Type B pancreatic cell (in vitro differentiated cells): ENCODE data around the gene HERC5. TPM values are rescaled to one million over a fixed set of nuclear protein-coding genes. Genes with fewer than 3 reads are reported as not detected.
"Not testable (repeated sequence)": the region's sequence is repeated elsewhere in the genome, so short reads cannot be mapped to it uniquely, and the experiment has no call there.

Experiments
- DNase-seq: peaks from one replicate; pipeline ENCODE4 v3.0.0; 2021; ENCODE audit warnings: mixed read lengths; ENCODE audit not compliant: unreplicated experiment; ENCODE audit errors: extremely low spot score
- H3K27ac Mint-ChIP-seq: 2 replicates; pipeline ENCODE4 v1.8.0; 2021; ENCODE audit warnings: mild to moderate bottlenecking, mixed read lengths
- H3K27me3 Mint-ChIP-seq: 2 replicates; pipeline ENCODE4 v1.8.0; 2021; ENCODE audit warnings: mixed read lengths
- H3K36me3 Mint-ChIP-seq: 2 replicates; pipeline ENCODE4 v1.8.0; 2021; ENCODE audit warnings: mixed read lengths
- H3K4me1 Mint-ChIP-seq: one replicate; pipeline ENCODE4 v1.8.0; 2021; ENCODE audit warnings: mixed read lengths; ENCODE audit not compliant: unreplicated experiment
- H3K4me3 Mint-ChIP-seq: 2 replicates; pipeline ENCODE4 v1.8.0; 2021; ENCODE audit warnings: mild to moderate bottlenecking, mixed read lengths
- H3K9me3 Mint-ChIP-seq: 2 replicates; pipeline ENCODE4 v1.8.0; 2021; ENCODE audit warnings: mixed read lengths
- total RNA-seq: library from RNA; stranded (reverse); gene quantifications from 2 replicates; pipeline ENCODE4 v1.2.1, GENCODE V29; 2021; ENCODE audit warnings: low replicate concordance
- TF ChIP-seq, protein P1 (sequence below): fragments of 200-600 bp; sonication (generic); conservative IDR thresholded peaks from 2 replicates; pipeline ENCODE4 v1.5.0; 2021; ENCODE audit warnings: antibody characterized with exemption, mild to moderate bottlenecking

The HERC5 gene
- total RNA-seq, 1 donor from 2014 or later: 1.4 TPM

DNA sequence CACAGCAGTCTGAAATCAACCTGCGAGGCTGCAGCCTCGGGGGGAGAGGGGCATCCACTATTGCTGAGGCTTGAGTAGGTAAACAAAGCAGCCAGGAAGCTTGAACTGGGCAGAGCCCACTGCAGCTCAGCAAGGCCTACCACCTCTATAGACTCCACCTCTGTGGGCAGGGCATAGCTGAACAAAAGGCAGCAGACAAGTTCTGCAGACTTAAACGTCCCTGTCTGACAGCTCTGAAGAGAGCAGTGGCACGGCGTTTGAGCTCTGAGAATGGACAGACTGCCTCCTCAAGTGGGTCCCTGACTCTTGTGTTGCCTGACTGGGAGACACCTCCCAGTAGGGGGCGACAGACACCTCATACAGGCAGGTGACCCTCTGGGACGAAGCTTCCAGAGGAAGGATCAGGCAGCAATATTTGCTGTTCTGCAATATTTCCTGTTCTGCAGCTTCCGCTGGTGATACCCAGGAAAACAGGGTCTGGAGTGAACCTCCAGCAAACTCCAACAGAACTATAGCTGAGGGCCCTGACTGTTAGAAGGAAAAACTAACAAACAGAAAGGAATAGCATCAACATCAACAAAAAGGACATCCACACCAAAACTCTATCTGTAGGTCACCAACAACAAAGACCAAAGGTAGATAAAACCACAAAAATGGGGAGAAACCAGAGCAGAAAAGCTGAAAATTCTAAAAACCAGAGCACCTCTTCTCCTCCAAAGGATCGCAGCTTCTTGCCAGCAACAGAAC is 82.6 kb downstream of the HERC5 start:
- TF ChIP-seq, protein P1, sequence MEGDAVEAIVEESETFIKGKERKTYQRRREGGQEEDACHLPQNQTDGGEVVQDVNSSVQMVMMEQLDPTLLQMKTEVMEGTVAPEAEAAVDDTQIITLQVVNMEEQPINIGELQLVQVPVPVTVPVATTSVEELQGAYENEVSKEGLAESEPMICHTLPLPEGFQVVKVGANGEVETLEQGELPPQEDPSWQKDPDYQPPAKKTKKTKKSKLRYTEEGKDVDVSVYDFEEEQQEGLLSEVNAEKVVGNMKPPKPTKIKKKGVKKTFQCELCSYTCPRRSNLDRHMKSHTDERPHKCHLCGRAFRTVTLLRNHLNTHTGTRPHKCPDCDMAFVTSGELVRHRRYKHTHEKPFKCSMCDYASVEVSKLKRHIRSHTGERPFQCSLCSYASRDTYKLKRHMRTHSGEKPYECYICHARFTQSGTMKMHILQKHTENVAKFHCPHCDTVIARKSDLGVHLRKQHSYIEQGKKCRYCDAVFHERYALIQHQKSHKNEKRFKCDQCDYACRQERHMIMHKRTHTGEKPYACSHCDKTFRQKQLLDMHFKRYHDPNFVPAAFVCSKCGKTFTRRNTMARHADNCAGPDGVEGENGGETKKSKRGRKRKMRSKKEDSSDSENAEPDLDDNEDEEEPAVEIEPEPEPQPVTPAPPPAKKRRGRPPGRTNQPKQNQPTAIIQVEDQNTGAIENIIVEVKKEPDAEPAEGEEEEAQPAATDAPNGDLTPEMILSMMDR: peak; percentile 74
- H3K4me3 Mint-ChIP-seq, H3K9me3 Mint-ChIP-seq, H3K36me3 Mint-ChIP-seq, H3K4me1 Mint-ChIP-seq, H3K27me3 Mint-ChIP-seq, H3K27ac Mint-ChIP-seq: not testable (repeated sequence)
- peak; percentile 73 for DNase-seq

- peaks cover 3% of the 10 kb centered on the region for H3K27me3 Mint-ChIP-seq
- TF ChIP-seq, protein P1: no peak
- no peak for DNase-seq
- no peaks in the 10 kb centered on the region for H3K4me1 Mint-ChIP-seq
- H3K27ac Mint-ChIP-seq: no peak overlapping the region
- no peak overlapping the region for H3K4me3 Mint-ChIP-seq
- no peaks in the 10 kb centered on the region for H3K36me3 Mint-ChIP-seq
- no peaks in the 10 kb centered on the region for H3K9me3 Mint-ChIP-seq
Measured at GRCh38 chr4:88549815-88550214, 92.9 kb downstream of the HERC5 start.

Other genes with a start within 250 kb of the HERC5 start
- gene PPM1K, start 172.6 kb upstream of the HERC5 start, total RNA-seq: 23.2 and 24.8 TPM in 2 replicates
- 13.1 and 30.8 TPM in 2 replicates for gene HERC6, start 78.3 kb upstream of the HERC5 start, total RNA-seq
- 58.6 and 63.7 TPM in 2 replicates for gene PYURF, start 66.7 kb downstream of the HERC5 start, total RNA-seq
- 13.3 and 14.1 TPM in 2 replicates for gene HERC3, start 135.4 kb downstream of the HERC5 start, total RNA-seq
- 3.7 and 5.2 TPM in 2 replicates for gene NAP1L5, start 240.7 kb downstream of the HERC5 start, total RNA-seq